GM21528 (cell line): ENCODE results near the gene PCSK5.
"Not testable (repeated sequence)": the region's sequence is repeated elsewhere in the genome, so short reads cannot be mapped to it uniquely, and the experiment has no call there.

Source experiments
- ATAC-seq: cut with Tn5 transposase; IDR thresholded peaks from one replicate; pipeline ENCODE4 v1.9.1; 2021; ENCODE audit warnings: mild to moderate bottlenecking, moderate library complexity; ENCODE audit not compliant: unreplicated experiment, low FRiP score

Gene PCSK5

DNA sequence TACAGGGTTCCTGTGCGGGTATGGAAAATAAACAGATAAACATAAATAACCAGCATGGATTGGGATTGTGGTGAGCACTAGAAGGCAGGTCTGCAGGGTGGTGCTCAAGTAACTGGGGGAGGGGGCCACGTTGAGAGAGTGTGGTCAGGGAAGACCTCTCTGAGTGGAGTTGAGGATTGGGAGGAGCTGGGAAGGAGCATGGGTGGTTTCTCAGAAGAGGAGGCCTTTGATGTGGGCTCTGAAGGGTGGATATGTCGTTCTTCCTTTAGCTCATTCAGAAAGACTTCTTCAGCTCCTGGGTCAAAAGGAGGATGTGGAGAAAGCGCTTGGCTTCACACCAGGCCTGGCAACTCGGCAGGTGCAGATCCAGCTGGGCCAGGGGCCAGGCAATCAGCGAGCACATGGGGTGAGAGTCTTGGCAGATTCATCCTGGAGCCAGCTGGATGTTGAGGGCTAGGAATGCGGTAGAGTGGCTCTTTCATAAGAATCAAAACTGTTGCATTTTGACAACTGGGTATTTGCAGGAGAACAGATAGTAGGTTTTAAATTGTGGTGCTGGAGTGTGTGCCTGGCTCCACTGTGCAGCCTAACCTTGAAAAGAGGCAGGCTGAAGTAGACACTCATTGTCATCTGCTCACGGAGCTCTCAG is 71.7 kb downstream of the PCSK5 start:
- ATAC-seq, result no peak

DNA sequence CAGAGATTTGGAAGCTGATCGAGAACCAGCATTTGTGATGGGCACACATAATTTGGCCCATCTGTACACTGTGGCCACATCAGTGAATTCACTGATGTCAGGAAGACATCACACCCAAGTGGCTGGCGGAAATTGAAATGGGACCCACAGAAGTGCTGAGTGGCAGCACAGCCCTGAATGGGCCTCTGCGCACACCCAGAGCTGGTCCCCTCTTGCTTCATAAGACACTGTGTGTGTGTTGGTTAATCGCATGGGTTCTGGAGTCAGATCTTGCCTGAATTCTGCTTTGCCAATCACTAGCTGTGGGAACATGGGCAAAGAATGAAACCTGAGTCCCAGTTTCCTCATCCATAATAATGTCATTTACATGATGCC is 72.2 kb downstream of the PCSK5 start:
- ATAC-seq, result no peak

DNA sequence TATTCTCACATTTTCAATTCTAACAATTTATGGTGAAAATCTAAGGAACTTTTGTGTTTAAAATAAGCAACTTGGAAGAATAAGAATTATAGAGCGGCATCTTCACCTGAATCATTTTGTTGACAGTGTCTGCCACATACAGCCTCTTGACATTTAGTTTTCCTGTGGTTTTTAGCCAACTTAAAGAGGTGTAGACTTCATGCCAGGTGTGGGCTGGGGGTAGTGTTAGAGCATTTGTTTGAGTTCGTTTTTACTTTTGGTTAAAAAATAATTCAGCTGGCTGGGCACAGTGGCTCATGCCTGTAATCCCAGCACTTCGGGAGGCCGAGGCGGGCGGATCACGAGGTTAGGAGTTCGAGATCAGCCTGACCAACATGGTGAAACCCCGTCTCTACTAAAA is 72.8 kb downstream of the PCSK5 start:
- not testable (repeated sequence) for ATAC-seq

DNA sequence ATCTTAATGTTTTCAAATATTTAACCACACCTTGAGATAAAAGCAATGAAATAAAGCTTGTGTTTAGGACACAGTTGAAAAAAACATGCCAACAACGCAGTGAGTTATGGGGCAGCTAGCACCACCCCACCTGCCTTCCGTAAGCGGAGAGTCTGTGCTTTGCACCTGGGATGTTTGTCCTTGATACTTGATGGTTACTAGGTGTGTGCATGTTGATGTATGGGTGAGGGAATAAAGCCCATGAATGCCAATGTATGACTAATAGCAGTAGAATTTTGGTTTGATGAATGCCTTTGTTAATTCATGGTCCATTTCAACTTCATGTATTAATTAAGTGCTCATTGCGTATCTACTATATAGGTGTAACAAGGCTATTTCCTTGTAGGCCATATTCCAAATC is 74.0 kb downstream of the PCSK5 start:
- ATAC-seq, result no peak

DNA sequence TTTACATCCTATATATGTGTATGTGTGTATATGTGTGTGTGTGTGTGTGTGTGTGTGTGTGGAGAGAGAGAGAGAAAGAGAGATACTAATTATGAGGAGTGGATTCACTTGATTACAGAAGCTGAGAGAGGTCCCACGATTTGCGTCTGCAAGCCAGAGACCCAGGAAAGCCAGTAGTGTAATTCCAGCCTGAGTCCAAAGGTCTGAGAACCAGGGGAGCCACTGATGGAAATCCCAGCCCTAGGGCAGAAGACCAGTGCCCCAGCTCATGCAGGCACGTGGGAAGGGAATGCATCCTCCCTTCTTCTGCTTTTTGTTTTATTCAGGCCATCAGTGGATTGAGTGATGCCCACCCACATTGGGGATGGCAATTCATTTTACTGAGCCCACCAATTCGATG is 74.8 kb downstream of the PCSK5 start:
- no peak for ATAC-seq

DNA sequence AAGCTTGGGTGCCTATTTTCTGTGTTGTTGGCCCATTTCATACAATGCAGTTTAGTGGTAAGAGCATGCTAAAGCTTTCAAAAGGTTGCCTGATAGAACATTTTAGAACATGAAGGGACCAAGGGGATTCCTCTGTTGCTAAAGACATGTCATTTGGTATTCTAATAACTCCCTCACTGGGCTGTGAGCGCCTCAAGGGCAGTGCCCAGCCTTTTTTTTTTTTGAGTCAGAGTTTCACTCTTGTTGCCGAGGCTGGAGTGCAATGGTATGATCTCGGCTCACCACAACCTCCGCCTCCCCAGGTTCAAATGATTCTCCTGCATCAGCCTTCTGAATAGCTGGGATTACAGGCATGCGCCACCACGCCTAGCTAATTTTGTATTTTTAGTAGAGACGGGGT is 77.1 kb downstream of the PCSK5 start:
- ATAC-seq, result no peak

DNA sequence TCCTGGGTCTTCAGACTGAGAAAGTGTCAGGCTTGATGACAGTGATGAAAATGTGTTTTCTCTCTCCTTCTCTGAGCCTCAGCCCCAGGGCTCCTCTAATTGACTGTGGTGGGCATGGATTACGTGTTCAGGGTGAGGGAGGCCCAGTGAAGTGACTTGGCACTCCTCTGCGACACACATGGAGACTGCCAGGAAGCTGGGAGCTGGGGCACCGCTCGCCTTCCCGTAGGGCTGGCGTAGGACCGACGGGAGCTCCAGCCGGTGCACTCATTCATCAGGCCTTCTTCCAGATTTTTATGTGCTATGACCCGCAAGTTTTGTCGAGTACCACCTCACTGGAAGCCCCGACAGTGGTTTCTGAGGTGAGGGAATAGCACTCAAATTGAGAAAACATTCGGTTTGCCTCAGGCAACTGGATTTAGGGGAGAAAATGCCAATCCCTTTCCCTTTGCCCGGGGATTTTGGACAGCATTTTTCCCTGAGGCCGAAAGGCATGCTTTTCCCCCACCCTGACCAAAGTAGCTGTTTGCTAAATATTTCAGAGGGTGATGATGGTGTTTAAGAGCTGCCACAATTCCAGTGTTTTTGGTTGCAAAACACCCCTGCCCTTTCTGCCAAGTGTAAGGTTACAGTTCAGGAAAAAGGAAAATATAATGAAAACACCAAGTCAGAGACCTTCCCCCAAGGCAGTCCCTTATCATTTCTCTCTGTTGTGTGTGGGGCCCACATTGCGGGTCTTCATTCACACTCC is 83.7 kb downstream of the PCSK5 start:
- ATAC-seq, result no peak

DNA sequence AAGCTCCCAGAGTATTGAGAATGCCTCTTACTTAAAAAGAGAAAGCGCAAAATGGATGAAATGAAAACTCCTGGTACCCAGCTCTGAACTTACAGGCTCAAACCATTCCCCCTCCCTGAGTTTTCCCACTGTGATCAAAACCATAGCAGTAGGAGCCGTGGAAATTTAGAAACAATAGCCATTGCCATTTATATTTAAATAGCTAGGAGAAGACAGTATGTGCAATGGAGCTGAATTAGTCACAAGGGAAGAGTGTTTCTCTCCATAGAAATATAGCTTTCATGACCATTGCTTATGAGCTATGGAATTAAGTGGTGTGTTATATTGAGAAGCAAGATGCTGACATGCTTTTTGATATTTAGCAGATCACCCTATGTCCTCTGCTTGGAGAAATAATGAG is 84.6 kb downstream of the PCSK5 start:
- no peak for ATAC-seq

DNA sequence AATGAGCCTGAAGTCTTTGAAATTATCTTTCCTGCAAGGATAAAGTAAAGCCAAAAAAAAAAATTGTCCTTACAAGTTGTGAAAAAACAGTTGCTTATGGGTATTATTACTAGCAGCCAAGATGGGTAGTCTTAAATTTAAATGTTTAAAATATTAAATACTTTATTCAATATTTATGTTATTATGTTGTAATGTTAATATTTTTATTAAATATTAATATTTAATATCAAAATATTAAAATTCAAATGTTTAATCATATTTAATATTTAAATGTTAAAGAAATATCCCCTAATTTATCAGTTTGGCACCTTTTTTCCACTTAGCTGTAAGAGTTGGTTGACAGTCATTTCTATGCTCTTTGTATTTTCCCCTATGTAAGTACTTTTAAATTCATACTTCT is 86.1 kb downstream of the PCSK5 start:
- no peak for ATAC-seq

DNA sequence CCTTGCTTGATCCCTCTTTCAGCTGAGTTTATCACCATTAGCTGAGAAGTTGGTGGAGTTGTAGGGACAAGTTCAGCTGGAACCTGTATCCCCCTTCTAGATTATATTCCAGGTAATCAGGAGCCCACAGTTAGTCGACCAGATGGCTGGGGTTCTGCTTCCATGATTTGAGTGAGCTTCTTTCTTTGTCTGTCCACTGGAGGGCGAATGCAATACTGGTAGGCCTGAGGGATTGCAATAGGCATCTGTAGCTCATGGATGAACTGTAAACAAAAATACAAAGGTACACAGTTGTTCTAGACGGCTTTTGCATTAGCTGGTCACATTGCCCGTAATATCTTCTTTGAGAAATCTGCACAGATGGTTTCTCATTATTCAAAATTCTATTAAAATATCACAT is 88.9 kb downstream of the PCSK5 start:
- ATAC-seq, result no peak

DNA sequence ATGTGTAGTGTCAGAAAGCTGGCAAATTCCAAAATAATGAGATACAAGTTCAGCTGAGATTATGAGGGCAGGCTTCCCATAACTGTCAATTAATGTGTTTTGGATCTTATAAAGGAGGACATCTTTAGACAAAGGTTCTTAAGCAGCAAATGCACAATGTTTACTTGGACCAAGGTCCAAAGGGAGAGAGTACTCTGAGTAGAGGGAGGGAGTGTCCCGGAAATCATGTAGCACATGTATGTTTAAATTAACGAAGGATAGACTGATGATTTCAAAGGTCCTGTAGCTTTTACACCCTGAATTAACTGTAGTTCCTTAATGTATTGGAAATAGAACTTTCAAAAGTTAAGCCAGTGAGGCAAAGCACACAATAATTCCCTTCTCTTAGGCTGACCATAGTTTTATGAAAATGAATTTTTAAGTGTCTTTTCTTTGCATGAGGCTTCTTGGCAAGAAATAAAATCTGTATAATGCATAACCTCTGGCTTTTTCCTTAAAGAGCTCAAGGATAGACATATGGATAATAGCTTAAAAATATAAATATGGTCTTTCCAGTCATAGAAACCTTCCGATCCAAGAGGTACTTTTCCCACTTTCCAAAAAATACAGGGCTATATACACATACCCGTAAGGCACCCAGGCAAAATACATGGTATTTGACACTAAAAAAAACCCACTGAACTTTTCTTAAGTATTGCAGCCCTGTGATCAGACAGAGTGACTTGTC is 93.0 kb downstream of the PCSK5 start:
- ATAC-seq, result no peak

DNA sequence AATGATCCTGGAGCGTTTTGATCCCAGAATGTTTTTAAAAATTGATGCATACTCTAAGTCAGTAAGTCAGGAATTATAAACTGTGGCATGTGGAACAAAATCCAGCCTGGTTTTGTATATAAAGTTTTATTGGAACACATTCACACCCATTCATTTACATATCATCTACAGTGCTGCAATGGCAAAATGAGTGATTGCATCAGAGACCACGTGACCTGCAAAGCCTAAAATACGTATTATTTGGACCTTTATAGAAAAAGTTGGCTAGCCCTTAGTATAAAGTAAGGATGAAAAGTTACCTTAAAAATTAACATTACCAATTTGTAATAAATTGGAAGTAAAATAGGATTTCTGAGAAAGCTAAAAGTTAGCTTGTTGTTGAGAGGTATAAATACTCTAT is 95.0 kb downstream of the PCSK5 start:
- no peak for ATAC-seq

DNA sequence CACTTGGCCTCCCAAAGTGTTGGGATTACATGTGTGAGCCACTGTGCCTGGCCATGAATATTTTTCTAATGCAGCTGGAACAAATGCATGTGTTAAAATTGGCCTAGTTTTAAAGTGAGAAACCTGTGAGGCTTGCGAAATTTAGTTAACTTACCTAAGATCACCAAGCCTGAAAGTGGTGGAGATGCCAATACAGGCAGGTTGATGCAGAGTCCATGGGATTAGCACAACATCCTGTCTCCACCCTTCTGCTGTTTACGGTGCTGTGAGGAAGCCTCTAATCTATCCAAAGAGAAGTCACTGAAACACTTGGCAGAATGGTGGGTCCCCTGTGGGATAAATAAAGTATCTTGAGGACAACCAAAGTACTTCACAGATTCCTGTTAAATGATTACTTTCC is 98.2 kb downstream of the PCSK5 start:
- ATAC-seq, result no peak

DNA sequence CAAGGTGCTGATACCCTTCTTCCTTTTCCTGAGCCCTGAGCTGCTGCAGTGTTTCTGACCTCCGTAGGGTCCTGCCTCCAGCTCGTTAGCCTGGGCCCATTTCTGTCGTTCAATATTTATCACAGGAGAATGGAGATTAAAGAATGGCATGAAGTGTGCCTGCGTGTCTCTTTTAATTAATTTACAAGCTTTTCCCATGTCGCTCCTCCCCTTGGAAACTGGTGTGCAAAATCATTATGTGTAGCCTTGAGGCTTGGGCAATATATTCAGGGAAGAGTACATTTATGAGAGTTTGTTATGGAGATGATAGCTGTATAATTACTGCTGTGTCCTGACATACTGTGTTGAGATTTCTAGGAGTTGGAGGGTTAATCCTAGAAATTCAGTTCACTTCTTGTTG is 99.7 kb downstream of the PCSK5 start:
- ATAC-seq, result no peak

DNA sequence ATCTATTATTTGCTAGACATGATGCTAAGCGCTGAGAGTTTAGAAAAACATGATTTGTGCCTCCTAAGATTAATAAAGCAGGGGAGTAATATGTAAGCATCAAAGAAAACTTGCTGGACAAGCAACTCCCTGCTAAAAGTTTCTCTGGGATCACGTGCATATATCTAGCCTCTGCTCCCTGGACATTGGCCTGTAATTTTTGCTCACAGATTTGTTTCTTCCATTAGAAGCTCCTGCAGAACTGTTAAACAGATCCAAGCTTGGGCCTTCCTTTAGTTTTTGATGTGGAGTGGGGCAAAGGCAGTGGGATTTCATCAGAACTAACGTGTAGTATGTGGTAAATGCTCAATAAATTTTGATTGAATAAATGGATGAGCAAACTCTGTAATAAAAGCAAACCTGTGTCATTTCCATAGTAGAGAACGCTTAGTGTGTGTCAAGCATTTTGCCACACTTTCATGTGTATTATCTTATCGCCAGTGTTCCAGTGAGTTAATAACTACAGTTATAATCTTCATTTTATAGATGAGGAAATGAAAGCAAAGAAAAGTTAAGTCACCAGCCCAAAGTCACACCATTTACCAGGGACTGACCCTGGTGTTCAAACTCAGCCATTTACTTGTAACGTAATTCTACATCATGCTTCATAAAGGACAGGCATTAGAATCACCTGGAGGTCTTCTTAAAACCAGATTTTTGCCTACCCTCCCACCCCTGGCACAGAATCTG is 100.3 kb downstream of the PCSK5 start:
- no peak for ATAC-seq

DNA sequence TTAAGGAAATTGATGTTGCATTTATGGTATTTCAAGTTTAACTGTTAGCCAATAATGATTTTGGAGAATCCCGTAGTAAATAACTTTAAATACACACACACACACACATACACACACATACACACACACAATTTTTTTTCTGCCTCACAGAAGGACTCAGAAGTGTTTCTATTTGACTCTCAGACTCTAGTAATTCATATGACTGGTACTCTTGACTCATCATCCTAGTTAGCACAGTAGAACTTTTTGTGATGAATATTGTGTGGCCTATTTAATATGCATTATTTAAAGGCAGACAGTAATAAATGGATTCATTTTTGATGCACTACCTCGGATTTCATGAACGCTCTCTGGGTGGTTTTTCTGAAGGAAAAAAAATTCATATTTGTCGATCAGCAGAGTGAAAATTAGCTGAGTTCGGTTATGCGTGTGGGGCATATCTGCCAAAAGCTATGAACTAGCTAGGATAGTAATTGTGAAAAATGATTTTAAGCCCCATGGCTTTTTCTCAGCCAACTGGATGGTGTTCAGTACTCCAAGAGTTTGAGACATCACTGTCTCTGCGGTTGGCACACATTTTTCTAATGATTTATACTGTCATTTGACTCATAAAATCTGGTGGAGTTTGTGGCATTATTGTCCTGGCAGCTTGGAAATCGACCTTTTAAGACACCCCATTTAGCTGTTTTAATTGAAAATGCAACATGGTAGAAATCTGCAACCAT is 102.2 kb downstream of the PCSK5 start:
- no peak for ATAC-seq

DNA sequence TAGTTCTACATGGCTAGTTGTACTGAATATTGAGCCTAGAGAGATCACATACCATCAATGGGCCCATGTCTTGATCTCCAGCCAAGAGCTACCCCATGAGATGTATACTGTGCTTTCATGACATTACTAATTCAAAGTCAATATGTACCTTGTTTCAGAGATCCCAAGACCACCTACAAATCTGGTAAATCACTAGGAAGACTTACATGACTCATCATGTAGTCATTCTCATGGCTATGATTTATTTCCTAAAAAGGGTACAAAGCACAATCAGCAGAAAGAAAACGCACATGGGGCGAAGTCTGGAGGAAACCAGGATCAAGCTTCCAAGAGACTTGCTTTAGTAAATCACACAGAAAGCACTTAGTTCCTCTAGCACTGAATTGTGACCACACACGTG is 103.0 kb downstream of the PCSK5 start:
- no peak for ATAC-seq

DNA sequence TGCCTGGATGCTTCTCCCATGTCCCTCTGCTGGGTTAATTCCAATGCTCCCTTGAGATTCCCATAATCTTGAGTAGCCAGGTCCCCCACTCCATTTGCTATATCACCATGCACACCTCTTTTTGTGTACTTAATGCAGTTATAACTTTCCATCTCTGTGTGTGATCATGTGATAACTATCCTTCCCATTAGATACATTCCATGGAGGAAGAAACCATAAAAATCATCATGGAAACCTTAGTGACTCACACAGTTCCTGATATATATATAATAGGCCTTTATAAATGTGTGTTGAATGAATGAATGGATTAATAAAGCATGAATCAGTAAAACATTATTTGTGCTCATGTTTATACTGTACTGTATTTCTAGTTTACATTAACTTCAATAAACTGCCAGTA is 104.6 kb downstream of the PCSK5 start:
- no peak for ATAC-seq

DNA sequence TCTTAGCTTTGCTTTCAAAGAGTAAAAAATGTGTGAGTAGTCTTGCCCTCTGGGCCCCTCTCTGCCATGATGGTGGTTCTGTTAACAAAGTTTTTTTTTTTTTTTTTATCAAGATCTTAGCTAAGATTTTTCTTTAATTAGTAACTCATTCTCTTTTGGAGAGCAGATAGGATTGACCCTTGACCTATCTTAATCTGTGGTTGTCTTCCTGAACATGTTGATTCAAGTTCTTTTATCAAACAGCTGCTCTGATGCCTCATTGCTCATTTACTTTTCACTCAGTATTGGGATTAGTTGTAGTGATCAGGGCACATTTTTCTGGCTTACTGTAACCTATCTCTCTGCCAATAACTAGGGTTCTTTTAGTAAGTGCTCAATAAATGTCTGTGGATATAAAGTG is 106.3 kb downstream of the PCSK5 start:
- ATAC-seq, result no peak

DNA sequence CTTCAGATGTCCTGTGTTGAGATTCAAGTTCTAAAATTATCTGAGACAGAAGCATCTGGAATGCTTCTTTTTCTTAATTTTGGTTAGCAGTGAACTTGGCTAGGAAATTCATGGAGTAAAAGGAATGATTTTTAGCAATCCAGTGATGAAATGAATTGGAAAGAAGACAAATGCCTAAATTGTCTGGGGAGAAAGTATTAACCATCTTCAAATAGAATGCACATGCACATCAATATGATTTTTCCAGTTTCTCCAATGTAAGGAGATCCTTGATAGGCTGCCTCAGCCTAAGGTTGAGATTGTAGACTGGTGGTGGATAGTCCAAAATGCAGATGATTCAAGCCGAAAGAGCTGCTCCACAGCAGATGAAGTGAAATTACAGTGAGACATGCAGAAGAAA is 106.7 kb downstream of the PCSK5 start:
- ATAC-seq, result no peak
